ENCODE data around the gene PCBP4. TPM values are rescaled to one million over a fixed set of nuclear protein-coding genes. Genes with fewer than 3 reads are reported as not detected.

Gene PCBP4
- total RNA-seq, 2 experiments from 2014 or later, result 2.0 to 12.5 TPM

GRCh38 chr3:51974963-51975851, 8.0 kb upstream of the PCBP4 start, which contains the start of gene ABHD14A:
ABHD14A (plus strand) TSS chr3:51975064; CDS start chr3:51975136, 72 bp downstream.
- H3K36me3 ChIP-seq (ENCODE audit: insufficient read depth, low read length), result no peaks in the 10 kb centered on the region
- H3K27ac ChIP-seq (ENCODE audit: low read depth, low read length, poor library complexity, severe bottlenecking), result peak within 1 kb of the TSS; percentile 30
- intact Hi-C loops (cut with micrococcal nuclease; ENCODE audit: unreplicated experiment), result loop anchor here (1.0 to 2.0 kb wide), 2 partner anchors 20 to 33 kb away; partner anchors contain the start of genes PARP3 and RPL29
- DNase-seq (ENCODE audit: low spot score), result peak; percentile 72
- POLR2A ChIA-PET, result interaction anchor here (0.7 kb wide), 1 partner anchor 33 kb away, joined by 3 read pairs; the partner anchor contains the start of genes PARP3 and RRP9
- no peaks in the 10 kb centered on the region for H4K20me1 ChIP-seq (ENCODE audit: insufficient read depth, low read length)
- peak within 1 kb of the TSS; percentile 95 for H3K4me2 ChIP-seq (ENCODE audit: low read length)
- H3K9me3 ChIP-seq (ENCODE audit: low read length), result no peaks in the 10 kb centered on the region
- peak within 1 kb of the TSS; percentile 95 for H2AFZ ChIP-seq (ENCODE audit: low read length)
- H3K9me2 ChIP-seq (ENCODE audit: insufficient read depth, low read length), result no peaks in the 10 kb centered on the region
- BruUV-seq (replicated peaks), result no TSS peak
- TF ChIP-seq CTCF (conservative IDR thresholded peaks at IDR 0.05; ENCODE audit: low read length) (no peak), EZH2phosphoT487 (IDR thresholded peaks at IDR 0.05; ENCODE audit: borderline replicate concordance, low read depth, low read length) (no peak)
- no peaks in the 10 kb centered on the region for H3K79me2 ChIP-seq (ENCODE audit: insufficient read depth, low read depth, low read length)
- H3K4me3 ChIP-seq (ENCODE audit: low read depth, low read length, poor library complexity, severe bottlenecking), result peak within 1 kb of the TSS; percentile 76
- CTCF ChIA-PET (ENCODE audit: unreplicated experiment), result interaction anchor here (1.3 kb wide), 1 partner anchor 34 kb away, joined by 3 read pairs; the partner anchor contains the start of gene RRP9
- H3K4me1 ChIP-seq (ENCODE audit: insufficient read depth, low read length, poor library complexity, severe bottlenecking), result peaks cover 30% of the 10 kb centered on the region

- no peaks in the 10 kb centered on the region for H4K20me1 ChIP-seq (ENCODE audit: insufficient read depth, low read length)
- H3K27ac ChIP-seq (ENCODE audit: low read depth, low read length, poor library complexity, severe bottlenecking), result peak overlapping the region; percentile 30
- intact Hi-C loops (cut with micrococcal nuclease; ENCODE audit: unreplicated experiment), result loop anchor here (1.0 to 2.0 kb wide), 2 partner anchors 20 to 32 kb away; partner anchors contain the start of genes PARP3 and RPL29
- no peaks in the 10 kb centered on the region for H3K9me3 ChIP-seq (ENCODE audit: low read length)
- BruUV-seq (replicated peaks), result no TSS peak
- TF ChIP-seq CTCF (conservative IDR thresholded peaks at IDR 0.05; ENCODE audit: low read length) (peak; percentile 1; the same call in 1 of the 2 replicates), EZH2phosphoT487 (IDR thresholded peaks at IDR 0.05; ENCODE audit: borderline replicate concordance, low read depth, low read length) (no peak)
- peak overlapping the region; percentile 95 for H2AFZ ChIP-seq (ENCODE audit: low read length)
- H3K4me3 ChIP-seq (ENCODE audit: low read depth, low read length, poor library complexity, severe bottlenecking), result peak overlapping the region; percentile 76
- CTCF ChIA-PET (ENCODE audit: unreplicated experiment), result interaction anchor here (0.5 to 1.3 kb wide), 3 partner anchors 12 to 41 kb away, joined by 3 to 4 read pairs (median 4); partner anchors contain the start of gene RRP9
- H3K9me2 ChIP-seq (ENCODE audit: insufficient read depth, low read length), result no peaks in the 10 kb centered on the region
- POLR2A ChIA-PET, result interaction anchor here (0.8 to 0.9 kb wide), 2 partner anchors 32 to 33 kb away, joined by 3 read pairs; partner anchors contain the start of genes PARP3 and RRP9
- no peaks in the 10 kb centered on the region for H3K36me3 ChIP-seq (ENCODE audit: insufficient read depth, low read length)
- peaks cover 30% of the 10 kb centered on the region for H3K4me1 ChIP-seq (ENCODE audit: insufficient read depth, low read length, poor library complexity, severe bottlenecking)
- DNase-seq (ENCODE audit: low spot score), result no peak
- peak overlapping the region; percentile 95 for H3K4me2 ChIP-seq (ENCODE audit: low read length)
- H3K79me2 ChIP-seq (ENCODE audit: insufficient read depth, low read depth, low read length), result no peaks in the 10 kb centered on the region
Measured at GRCh38 chr3:51974277-51974962, 7.2 kb upstream of the PCBP4 start.
